Esophagus muscularis mucosa (tissue), 4 donors: ENCODE data around the gene NAGPA. TPM values are rescaled to one million over a fixed set of nuclear protein-coding genes. Genes with fewer than 3 reads are reported as not detected.
"Not testable (repeated sequence)": the region's sequence is repeated elsewhere in the genome, so short reads cannot be mapped to it uniquely, and the experiment has no call there.

Source experiments
- DNase-seq: peaks from one replicate; pipeline ENCODE4 v3.0.0-alpha.2; 2017; ENCODE audit errors: extremely low spot score
- H3K27ac ChIP-seq, 4 donors: fragments of 200-600 bp; sonication (generic); replicated peaks in 1 of 4; 1 replicate in 3 of 4; 2 replicates in 1 of 4; pipeline ENCODE4 v1.5.1; 2016 to 2019; ENCODE audit warnings: mild to moderate bottlenecking in 1 of 4
- H3K27me3 ChIP-seq, 4 donors: fragments of 200-600 bp; sonication (generic); one replicate each; pipeline versions ENCODE4 v1.5.1 to v1.6.0; 2016 to 2019
- H3K36me3 ChIP-seq, 4 donors: fragments of 200-600 bp; sonication (generic); one replicate each; pipeline ENCODE4 v1.5.1; 2016 to 2019
- H3K4me1 ChIP-seq, 4 donors: fragments of 200-600 bp; sonication (generic); one replicate each; pipeline ENCODE4 v1.5.1; 2016 to 2019
- H3K4me3 ChIP-seq, 4 donors: fragments of 200-600 bp; sonication (generic); 1 replicate in 2 of 4; 2 replicates in 2 of 4; pipeline ENCODE4 v1.5.1; 2016 to 2019; ENCODE audit warnings: mild to moderate bottlenecking in 4 of 4, moderate library complexity in 1 of 4
- H3K9me3 ChIP-seq, 4 donors: fragments of 200-600 bp; sonication (generic); 1 replicate in 3 of 4; 2 replicates in 1 of 4; pipeline ENCODE4 v1.5.1; 2016 to 2019
- EP300 ChIP-seq: sonication (generic); formaldehyde crosslinking; IDR thresholded peaks from one replicate; pipeline ENCODE4 v1.6.1; 2017; ENCODE audit warnings: antibody characterized with exemption
- POLR2A ChIP-seq: fragments of 450-650 bp; IDR thresholded peaks from one replicate; pipeline ENCODE4 v1.6.1; 2017; ENCODE audit warnings: antibody characterized with exemption, moderate library complexity, mild to moderate bottlenecking, low read depth
- POLR2AphosphoS5 ChIP-seq, 2 donors: sonication (generic); formaldehyde crosslinking; IDR thresholded peaks; one replicate each; pipeline ENCODE4 v1.6.1; 2017; ENCODE audit warnings: antibody characterized with exemption in 2 of 2
- WGBS: methylation state at CpG from one replicate; pipeline ENCODE4 v1.1.5; 2018; 5-methylcytosine and 5-hydroxymethylcytosine counted together
- intact Hi-C: fragments of 100-400 bp; cut with DNase I; formaldehyde crosslinking; loops from one replicate; pipeline ENCODE4 v1.15.1; 2023
- total RNA-seq, 4 donors: library from RNA; depleted of rRNA; stranded (reverse); fragments of >200 nt; gene quantifications; one replicate each; pipeline versions ENCODE4 v1.1.0 to v1.2.1, GENCODE V29; 2016
- TF ChIP-seq, protein P1 (sequence below), 3 experiments: fragments of 200-600 bp in 2 of 3; fragments of 450-650 bp in 1 of 3; sonication (generic) in 2 of 3; IDR thresholded peaks; one replicate each; pipeline ENCODE4 v1.5.1; 2017 to 2019; ENCODE audit warnings: antibody characterized with exemption in 3 of 3, mild to moderate bottlenecking in 2 of 3, moderate library complexity in 1 of 3

NAGPA gene, protein sequence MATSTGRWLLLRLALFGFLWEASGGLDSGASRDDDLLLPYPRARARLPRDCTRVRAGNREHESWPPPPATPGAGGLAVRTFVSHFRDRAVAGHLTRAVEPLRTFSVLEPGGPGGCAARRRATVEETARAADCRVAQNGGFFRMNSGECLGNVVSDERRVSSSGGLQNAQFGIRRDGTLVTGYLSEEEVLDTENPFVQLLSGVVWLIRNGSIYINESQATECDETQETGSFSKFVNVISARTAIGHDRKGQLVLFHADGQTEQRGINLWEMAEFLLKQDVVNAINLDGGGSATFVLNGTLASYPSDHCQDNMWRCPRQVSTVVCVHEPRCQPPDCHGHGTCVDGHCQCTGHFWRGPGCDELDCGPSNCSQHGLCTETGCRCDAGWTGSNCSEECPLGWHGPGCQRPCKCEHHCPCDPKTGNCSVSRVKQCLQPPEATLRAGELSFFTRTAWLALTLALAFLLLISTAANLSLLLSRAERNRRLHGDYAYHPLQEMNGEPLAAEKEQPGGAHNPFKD
- total RNA-seq = 10 to 100 TPM; 15.4 to 24.1 (median 21.1) TPM

DNA sequence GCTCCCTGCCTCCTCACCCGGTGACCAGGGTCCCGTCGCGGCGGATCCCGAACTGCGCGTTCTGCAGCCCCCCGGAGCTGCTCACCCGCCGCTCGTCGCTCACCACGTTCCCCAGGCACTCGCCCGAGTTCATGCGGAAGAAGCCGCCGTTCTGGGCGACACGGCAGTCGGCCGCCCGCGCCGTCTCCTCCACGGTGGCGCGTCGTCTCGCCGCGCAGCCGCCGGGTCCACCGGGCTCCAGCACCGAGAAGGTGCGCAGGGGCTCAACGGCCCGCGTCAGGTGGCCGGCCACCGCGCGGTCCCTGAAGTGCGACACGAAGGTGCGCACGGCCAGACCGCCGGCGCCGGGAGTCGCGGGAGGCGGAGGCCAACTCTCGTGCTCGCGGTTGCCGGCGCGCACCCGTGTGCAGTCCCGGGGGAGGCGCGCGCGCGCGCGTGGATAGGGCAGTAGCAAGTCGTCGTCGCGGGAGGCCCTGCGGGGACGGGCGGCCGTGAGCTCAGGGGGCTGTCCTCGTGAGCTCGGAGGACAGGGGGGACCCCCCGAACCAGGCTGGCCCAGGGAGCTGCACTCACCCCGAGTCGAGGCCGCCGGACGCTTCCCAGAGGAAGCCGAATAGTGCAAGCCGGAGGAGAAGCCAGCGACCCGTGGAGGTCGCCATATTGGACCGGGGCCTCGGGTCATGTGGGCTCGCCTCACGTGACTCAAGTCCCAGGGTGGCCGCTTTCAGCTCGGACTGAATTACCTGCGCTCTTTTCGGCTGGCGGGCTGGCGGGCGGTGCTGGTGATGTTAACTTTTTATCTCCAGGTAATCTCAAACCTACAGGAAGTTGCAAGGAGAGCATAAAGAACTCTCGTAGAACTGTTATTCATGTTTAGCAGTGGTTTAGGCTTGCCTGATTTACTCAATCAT lies at the start of gene NAGPA:
NAGPA (minus strand) TSS at position 680 of the 911 bp plus-strand sequence; CDS start at position 659, 21 bp downstream.
- peaks cover 16 to 26% (median 23%) of the 10 kb centered on the region in 4 donors for H3K4me1 ChIP-seq
- no peaks in the 10 kb centered on the region for H3K9me3 ChIP-seq
- TF ChIP-seq POLR2AphosphoS5 (IDR thresholded peaks at IDR 0.05) (peak; percentile 76 to 87), POLR2A (no peak)
- peaks cover 2 to 31% (median 13%) of the 10 kb centered on the region in 4 donors for H3K36me3 ChIP-seq
- no peaks in the 10 kb centered on the region for H3K27me3 ChIP-seq
- peak within 1 kb of the TSS; percentile 59 to 74 (median 67) for H3K27ac ChIP-seq
- peak within 1 kb of the TSS; percentile 77 to 91 (median 88) for H3K4me3 ChIP-seq
- intact Hi-C loops = no loop called here
- peak; percentile 98 for DNase-seq
- 1% methylated on average over 55 of the region's 104 CpGs for WGBS

DNA sequence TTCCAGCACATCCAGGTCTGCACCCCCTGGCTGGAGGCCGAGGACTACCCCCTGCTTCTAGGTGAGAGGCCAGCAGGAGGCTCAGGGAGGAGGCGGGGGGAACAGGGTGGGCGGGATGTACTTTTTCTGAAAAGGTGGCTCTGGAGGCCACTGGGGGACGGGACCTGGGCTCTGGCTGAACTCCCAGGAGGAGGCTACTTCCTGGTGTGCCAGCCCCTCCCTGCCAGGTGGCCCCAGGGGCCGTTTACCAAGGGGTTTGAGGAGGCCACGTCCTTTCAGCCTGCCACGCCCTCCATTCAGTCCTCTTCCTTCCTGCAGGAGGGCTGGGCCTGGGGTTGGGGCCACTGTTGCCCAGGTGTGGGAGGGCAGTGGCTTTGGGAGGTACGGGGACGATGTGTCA lies 47.3 kb upstream of the NAGPA start:
- H3K4me3 ChIP-seq, H3K27ac ChIP-seq, intact Hi-C loops, H3K27me3 ChIP-seq, DNase-seq, H3K9me3 ChIP-seq, H3K4me1 ChIP-seq: not testable (repeated sequence)
- peaks cover 31 to 97% (median 86%) of the 10 kb centered on the region in 4 donors for H3K36me3 ChIP-seq
- WGBS = 50% methylated on average over 2 of the region's 9 CpGs

DNA sequence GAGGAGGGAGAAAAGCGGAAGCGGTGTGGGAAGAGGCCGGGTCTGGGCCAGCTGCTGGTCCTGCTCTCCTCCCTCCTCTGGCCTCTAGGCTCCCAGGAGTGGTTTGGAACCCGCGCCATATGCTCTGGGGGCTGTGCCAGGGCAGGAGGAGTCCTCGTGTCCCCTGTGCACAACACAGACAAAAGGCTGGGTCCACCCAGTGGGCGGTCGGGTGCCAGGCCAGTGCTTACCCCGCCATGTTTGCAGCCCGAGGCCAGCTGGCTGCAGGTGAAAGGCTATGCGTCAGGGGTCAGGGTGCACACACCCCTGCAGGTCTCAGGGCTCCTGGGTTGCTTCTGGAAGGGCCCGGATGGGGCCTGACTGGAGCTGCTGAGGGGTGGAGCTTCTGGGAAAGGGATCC lies 46.7 kb upstream of the NAGPA start:
- intact Hi-C loops, H3K27ac ChIP-seq, H3K4me1 ChIP-seq, DNase-seq, H3K9me3 ChIP-seq, H3K4me3 ChIP-seq, H3K27me3 ChIP-seq: not testable (repeated sequence)
- H3K36me3 ChIP-seq = peaks cover 30 to 97% (median 88%) of the 10 kb centered on the region in 4 donors
- 87% methylated on average over 8 of the region's 12 CpGs for WGBS

DNA sequence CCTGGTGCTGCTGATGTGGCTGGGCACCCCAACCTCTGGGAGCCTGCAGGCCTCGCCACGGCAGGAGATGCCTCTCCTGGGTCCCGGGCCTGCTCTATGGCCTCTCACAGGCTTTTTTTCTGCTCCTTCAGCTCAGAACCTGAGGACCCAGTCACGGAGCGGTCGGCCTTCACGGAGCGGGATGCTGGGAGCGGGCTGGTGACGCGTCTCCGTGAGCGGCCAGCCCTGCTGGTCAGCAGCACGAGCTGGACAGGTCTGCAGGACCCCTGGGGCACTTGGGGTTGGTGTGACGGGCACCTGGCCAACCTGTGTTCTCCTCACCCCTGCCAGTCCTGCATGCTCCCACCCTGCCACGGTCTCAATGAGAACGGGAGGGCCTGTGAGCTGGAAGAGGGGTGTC lies 44.9 kb upstream of the NAGPA start:
- H3K27me3 ChIP-seq = no peaks in the 10 kb centered on the region
- peaks cover 33 to 100% (median 88%) of the 10 kb centered on the region in 4 donors for H3K36me3 ChIP-seq
- no peak for DNase-seq
- H3K4me3 ChIP-seq = no peak overlapping the region
- H3K9me3 ChIP-seq = no peaks in the 10 kb centered on the region
- no peaks in the 10 kb centered on the region for H3K4me1 ChIP-seq
- TF ChIP-seq EP300 (no peak), POLR2A (no peak)
- TF ChIP-seq, protein P1, sequence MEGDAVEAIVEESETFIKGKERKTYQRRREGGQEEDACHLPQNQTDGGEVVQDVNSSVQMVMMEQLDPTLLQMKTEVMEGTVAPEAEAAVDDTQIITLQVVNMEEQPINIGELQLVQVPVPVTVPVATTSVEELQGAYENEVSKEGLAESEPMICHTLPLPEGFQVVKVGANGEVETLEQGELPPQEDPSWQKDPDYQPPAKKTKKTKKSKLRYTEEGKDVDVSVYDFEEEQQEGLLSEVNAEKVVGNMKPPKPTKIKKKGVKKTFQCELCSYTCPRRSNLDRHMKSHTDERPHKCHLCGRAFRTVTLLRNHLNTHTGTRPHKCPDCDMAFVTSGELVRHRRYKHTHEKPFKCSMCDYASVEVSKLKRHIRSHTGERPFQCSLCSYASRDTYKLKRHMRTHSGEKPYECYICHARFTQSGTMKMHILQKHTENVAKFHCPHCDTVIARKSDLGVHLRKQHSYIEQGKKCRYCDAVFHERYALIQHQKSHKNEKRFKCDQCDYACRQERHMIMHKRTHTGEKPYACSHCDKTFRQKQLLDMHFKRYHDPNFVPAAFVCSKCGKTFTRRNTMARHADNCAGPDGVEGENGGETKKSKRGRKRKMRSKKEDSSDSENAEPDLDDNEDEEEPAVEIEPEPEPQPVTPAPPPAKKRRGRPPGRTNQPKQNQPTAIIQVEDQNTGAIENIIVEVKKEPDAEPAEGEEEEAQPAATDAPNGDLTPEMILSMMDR (IDR thresholded peaks at IDR 0.05) = no peak
- WGBS = 92% methylated on average over 17 of the region's 17 CpGs
- intact Hi-C loops = loop anchor here (10.0 kb wide), 1 partner anchor 114 kb away; no protein-coding TSS in a partner anchor
- no peak overlapping the region for H3K27ac ChIP-seq

DNA sequence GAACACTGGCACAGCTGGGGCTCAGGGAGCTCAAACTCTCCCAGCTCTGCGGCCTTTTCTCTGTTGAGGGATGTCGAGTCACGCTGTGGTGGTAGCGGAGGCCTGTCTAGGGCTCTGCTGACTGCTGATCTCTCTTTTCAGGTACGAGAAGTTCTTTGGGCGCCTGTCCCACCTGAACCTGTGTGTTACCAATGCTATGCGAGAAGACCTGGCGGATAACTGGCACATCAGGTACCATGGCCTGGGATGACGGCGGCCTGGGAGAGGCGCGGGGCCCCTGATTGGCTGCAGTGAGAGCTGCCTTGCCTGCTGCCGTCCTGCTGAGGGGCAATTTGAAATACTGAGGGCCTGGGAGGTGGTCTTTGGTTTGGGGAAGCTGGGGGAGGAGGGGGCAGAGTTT lies 43.6 kb upstream of the NAGPA start:
- Histone ChIP-seq H3K9me3 (no peaks in the 10 kb centered on the region), H3K27ac (no peak overlapping the region), H3K4me1 (peaks cover 0 to 10% (median 6%) of the 10 kb centered on the region in 4 donors), H3K36me3 (peaks cover 27 to 89% (median 74%) of the 10 kb centered on the region in 4 donors), H3K4me3 (no peak overlapping the region), H3K27me3 (no peaks in the 10 kb centered on the region)
- 96% methylated on average over 9 of the region's 13 CpGs for WGBS
- no peak for TF ChIP-seq EP300
- TF ChIP-seq POLR2AphosphoS5 (IDR thresholded peaks at IDR 0.05) = no peak
- TF ChIP-seq, protein P1 (IDR thresholded peaks at IDR 0.05) = no peak
- TF ChIP-seq POLR2A = no peak
- DNase-seq = no peak
- intact Hi-C loops = loop anchor here (10.0 kb wide), 1 partner anchor 113 kb away; no protein-coding TSS in a partner anchor
